Calu3 (cell line): ENCODE measurements around the gene ID3. TPM values are rescaled to one million over a fixed set of nuclear protein-coding genes. Genes with fewer than 3 reads are reported as not detected.

ENCODE experiments used
- BruUV-seq: library from RNA; stranded (reverse); fragments of 400-500 nt; replicated peaks from 2 replicates; lab custom pipeline; 2021; lab: Mats Ljungman, UMichigan
- CTCF ChIA-PET: fragments of 300-600 bp; sonication (Branson Sonifier 250); formaldehyde crosslinking; loops from one replicate; lab custom pipeline; 2022; ENCODE audit warnings: antibody characterized with exemption; lab: Charles Lee
- DNase-seq: peaks from one replicate; pipeline ENCODE4 v3.0.0; 2022
- H3K27ac Mint-ChIP-seq: one replicate; pipeline ENCODE4 v1.8.0; 2022; ENCODE audit warnings: mixed read lengths; ENCODE audit not compliant: unreplicated experiment
- H3K27me3 Mint-ChIP-seq: one replicate; pipeline ENCODE4 v1.8.0; 2022; ENCODE audit warnings: mixed read lengths; ENCODE audit not compliant: unreplicated experiment
- H3K36me3 Mint-ChIP-seq: one replicate; pipeline ENCODE4 v1.8.0; 2022; ENCODE audit warnings: mild to moderate bottlenecking, moderate library complexity, mixed read lengths; ENCODE audit not compliant: insufficient read depth, unreplicated experiment
- H3K4me1 Mint-ChIP-seq: one replicate; pipeline ENCODE4 v1.8.0; 2022; ENCODE audit warnings: mild to moderate bottlenecking, low read depth, mixed read lengths; ENCODE audit not compliant: unreplicated experiment
- H3K4me3 Mint-ChIP-seq: one replicate; pipeline ENCODE4 v1.8.0; 2022; ENCODE audit warnings: mild to moderate bottlenecking, low read depth, moderate library complexity, mixed read lengths; ENCODE audit not compliant: unreplicated experiment
- H3K9me3 Mint-ChIP-seq: one replicate; pipeline ENCODE4 v1.8.0; 2022; ENCODE audit warnings: low read depth, mixed read lengths; ENCODE audit not compliant: unreplicated experiment
- CTCF ChIP-seq: fragments of 200-600 bp; IDR thresholded peaks from one replicate; pipeline ENCODE4 v1.8.0; 2022; ENCODE audit warnings: antibody characterized with exemption; ENCODE audit not compliant: unreplicated experiment
- intact Hi-C: fragments of 100-400 bp; cut with micrococcal nuclease; formaldehyde crosslinking; loops from one replicate; pipeline ENCODE4 v1.10.0; 2022; ENCODE audit not compliant: unreplicated experiment
- total RNA-seq: library from RNA; stranded (reverse); gene quantifications from 2 replicates; pipeline ENCODE4 v1.2.3, GENCODE V29; 2022

ID3 gene
- total RNA-seq, 1 experiment from 2014 or later, result 25.2 TPM

DNA sequence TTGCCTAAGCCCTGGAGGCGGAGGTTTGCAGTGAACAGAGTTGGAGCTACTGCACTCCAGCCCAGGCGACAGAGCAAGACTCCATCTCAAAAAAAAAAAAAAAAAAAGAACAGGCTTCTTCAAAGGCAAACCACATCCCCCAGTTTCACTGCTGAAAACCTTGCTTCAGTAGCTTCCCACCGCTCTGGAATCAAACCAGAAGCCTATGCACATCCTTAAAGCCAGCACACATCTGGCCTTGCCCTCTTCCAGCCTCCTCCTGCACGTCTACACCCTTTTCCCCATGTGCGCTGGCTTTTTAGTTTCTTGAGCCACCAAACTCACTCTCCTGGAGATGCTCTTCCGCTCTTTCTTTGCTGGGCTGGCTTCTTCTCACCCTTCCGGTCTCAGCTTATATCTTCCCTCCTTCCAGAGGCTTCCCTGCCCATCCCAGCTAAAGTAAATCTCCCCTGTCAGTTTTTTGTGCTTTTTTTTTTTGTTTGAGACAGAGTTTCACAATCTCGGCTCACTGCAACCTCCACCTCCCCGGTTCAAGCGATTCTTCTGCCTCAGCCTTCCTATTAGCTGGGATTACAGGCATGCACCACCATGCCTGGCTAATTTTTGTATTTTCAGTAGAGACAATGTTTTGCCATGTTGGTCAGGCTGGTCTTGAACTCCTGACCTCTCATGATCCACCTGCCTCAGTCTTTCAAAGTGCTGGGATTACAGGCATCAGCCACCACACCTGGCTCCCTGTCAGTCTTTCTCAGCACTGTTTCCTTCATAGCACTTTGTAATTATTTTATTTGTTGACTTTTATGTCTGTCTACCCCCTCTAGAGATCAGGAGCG, 42.0 kb upstream of the ID3 start:
- no peaks in the 10 kb centered on the region for H3K9me3 Mint-ChIP-seq
- no TSS peak for BruUV-seq
- no peaks in the 10 kb centered on the region for H3K36me3 Mint-ChIP-seq
- H3K4me1 Mint-ChIP-seq, result no peaks in the 10 kb centered on the region
- CTCF ChIA-PET, result interaction anchor here (0.6 to 1.0 kb wide), 2 partner anchors 36 to 500 kb away, joined by 3 read pairs; no protein-coding TSS in a partner anchor
- no peak for TF ChIP-seq CTCF
- intact Hi-C loops, result no loop called here
- H3K27ac Mint-ChIP-seq, result no peak overlapping the region
- no peak overlapping the region for H3K4me3 Mint-ChIP-seq
- H3K27me3 Mint-ChIP-seq, result no peaks in the 10 kb centered on the region
- DNase-seq, result no peak

DNA sequence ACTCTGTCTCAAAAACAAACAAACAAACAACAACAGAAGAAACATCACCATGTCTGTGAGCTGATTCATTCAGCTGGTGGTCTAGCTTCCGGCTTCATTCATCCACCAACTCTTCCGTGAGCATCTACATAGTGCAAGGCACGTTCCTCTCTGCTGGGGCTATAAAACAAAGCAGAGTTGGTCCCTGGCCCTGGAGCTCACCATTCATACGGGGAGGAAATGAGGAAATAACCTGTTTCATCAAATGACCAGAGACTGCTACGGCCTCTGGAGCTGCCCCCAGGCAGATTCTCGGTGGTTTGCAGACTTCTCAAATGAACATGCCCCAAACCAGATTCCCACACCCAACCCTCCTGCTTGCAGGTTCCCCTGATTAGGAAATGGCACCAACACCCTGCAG, 41.0 kb upstream of the ID3 start:
- no peak for DNase-seq
- no peak overlapping the region for H3K4me3 Mint-ChIP-seq
- no peak overlapping the region for H3K27ac Mint-ChIP-seq
- no peak for TF ChIP-seq CTCF
- CTCF ChIA-PET, result no interaction called here
- H3K4me1 Mint-ChIP-seq, result no peaks in the 10 kb centered on the region
- no peaks in the 10 kb centered on the region for H3K27me3 Mint-ChIP-seq
- no peaks in the 10 kb centered on the region for H3K36me3 Mint-ChIP-seq
- no peaks in the 10 kb centered on the region for H3K9me3 Mint-ChIP-seq
- no TSS peak for BruUV-seq
- intact Hi-C loops, result no loop called here

DNA sequence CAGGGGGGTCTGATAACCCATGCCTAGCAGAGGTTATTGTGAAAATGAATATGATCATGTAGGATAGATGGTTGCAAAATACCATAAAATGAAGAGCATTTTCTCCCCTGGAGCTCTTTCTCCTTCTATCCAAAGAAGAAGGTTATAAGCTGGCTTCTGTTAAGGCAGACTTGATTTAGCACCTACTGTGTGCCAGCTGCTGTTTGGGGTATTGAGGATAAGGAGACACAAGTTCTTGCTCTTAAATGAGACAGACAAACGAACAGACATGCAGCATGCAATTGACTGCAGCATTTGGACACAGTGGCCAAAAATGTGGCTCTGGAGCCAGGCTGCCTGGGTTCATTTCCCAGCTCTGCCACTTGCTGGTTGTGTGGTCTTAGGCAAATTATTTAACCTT, 39.8 kb upstream of the ID3 start:
- Mint-ChIP-seq H3K36me3 (no peaks in the 10 kb centered on the region), H3K9me3 (no peaks in the 10 kb centered on the region), H3K4me3 (no peak overlapping the region), H3K27me3 (no peaks in the 10 kb centered on the region), H3K27ac (no peak overlapping the region), H3K4me1 (peaks cover under 1% of the 10 kb centered on the region)
- TF ChIP-seq CTCF, result no peak
- CTCF ChIA-PET, result no interaction called here
- no TSS peak for BruUV-seq
- intact Hi-C loops, result no loop called here
- DNase-seq, result no peak

DNA sequence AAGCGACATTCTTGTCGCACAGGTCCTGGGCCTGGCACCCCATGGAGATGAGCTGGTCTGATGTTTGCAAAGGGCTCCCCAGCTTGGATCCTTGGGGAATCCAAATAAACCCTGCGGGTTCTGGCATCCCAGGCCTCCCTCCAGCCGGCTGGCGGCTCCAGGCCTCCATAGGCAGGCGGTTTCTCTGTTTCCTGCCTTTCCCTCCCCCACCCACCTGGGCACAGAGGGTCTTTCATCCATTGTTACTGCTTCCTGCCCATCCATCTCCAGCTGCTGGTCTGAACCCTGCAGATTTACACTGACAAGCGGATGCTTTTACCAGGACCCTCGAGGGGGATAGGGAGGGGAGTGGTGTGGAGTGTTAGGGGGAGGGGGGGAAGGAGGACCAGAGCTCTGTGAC, 39.1 kb upstream of the ID3 start:
- H3K4me1 Mint-ChIP-seq, result peaks cover 8% of the 10 kb centered on the region
- CTCF ChIA-PET, result interaction anchor here (1.1 kb wide), 1 partner anchor 37 kb away, joined by 5 read pairs; no protein-coding TSS in a partner anchor
- H3K4me3 Mint-ChIP-seq, result no peak overlapping the region
- intact Hi-C loops, result no loop called here
- H3K36me3 Mint-ChIP-seq, result no peaks in the 10 kb centered on the region
- no peak for DNase-seq
- no TSS peak for BruUV-seq
- no peaks in the 10 kb centered on the region for H3K9me3 Mint-ChIP-seq
- no peak overlapping the region for H3K27ac Mint-ChIP-seq
- no peak for TF ChIP-seq CTCF
- H3K27me3 Mint-ChIP-seq, result no peaks in the 10 kb centered on the region
